ENCODE data around the gene ABCA3. TPM values are rescaled to one million over a fixed set of nuclear protein-coding genes. Genes with fewer than 3 reads are reported as not detected.
A peak's percentile ranks its signal among the peaks of the same experiment; 100 is the strongest.

The ABCA3 gene
- total and polyA plus RNA-seq, 2 of the 8 experiments (the other 6 are each of a cell fraction or from before 2014, with no cell fraction given) = 5.7 to 7.9 TPM

- FAIRE-seq = no peak
- POLR2A ChIA-PET (ENCODE audit: partially characterized antibody) = no interaction called here
- H4K91ac ChIP-seq (replicated peaks; ENCODE audit: insufficient read length, low read length) = no peak overlapping the region
These were observed 12.1 kb downstream of the ABCA3 start for GRCh38 chr16:2328428-2328827.

More at GRCh38 chr16:2328428-2328827, 12.1 kb downstream of the ABCA3 start:
- WGBS, 2 experiments (ENCODE audit: extremely low coverage in 1 of 2, insufficient coverage in 1 of 2, insufficient read length in 1 of 2, insufficient replicate concordance in 2 of 2, low coverage in 1 of 2, low lambda C conversion rate in 2 of 2, missing lambda C conversion rate in 1 of 2) = 91% methylated on average over 12 of the region's 12 CpGs; no CpG with 5 or more reads in 1 of the 2 experiments
- Histone ChIP-seq H3K36me3 (ENCODE audit: control insufficient read depth in 2 of 4, insufficient read depth in 4 of 4, low read length in 3 of 4) (no peaks in the 10 kb centered on the region), H3K79me1 (ENCODE audit: low read depth, low read length) (no peaks in the 10 kb centered on the region), H2BK20ac (ENCODE audit: low read length) (no peak overlapping the region), H3K79me2 (ENCODE audit: control insufficient read depth in 1 of 2, insufficient read depth in 2 of 2, low read length in 2 of 2) (no peaks in the 10 kb centered on the region), H3K4me1 (replicated peaks in 1 of 4; ENCODE audit: control insufficient read depth in 3 of 4, insufficient read depth in 4 of 4, low read length in 3 of 4) (no peaks in the 10 kb centered on the region), H3K27me3 (replicated peaks in 1 of 4; ENCODE audit: control insufficient read depth in 3 of 4, extremely low read depth in 1 of 4, insufficient read depth in 3 of 4, low read length in 3 of 4) (no peaks in the 10 kb centered on the region), H2AK5ac (ENCODE audit: low read depth, low read length) (no peak overlapping the region), H3K4me2 (ENCODE audit: insufficient read depth in 1 of 2, low read depth in 2 of 2, low read length in 2 of 2) (no peak overlapping the region), H2BK12ac (ENCODE audit: low read depth, low read length) (no peak overlapping the region), H4K20me1 (replicated peaks in 1 of 2; ENCODE audit: control insufficient read depth in 1 of 2, insufficient read depth in 2 of 2, low read length in 2 of 2) (no peaks in the 10 kb centered on the region), H3K23me2 (ENCODE audit: low read depth, low read length) (no peaks in the 10 kb centered on the region), H3K4me3 (ENCODE audit: extremely low read depth in 1 of 4, insufficient read depth in 2 of 4, low read depth in 3 of 4, low read length in 4 of 4) (no peak overlapping the region), H4K5ac (ENCODE audit: insufficient read length, low read depth, low read length) (no peak overlapping the region), H3K9me3 (ENCODE audit: insufficient read depth in 2 of 2, low read depth in 1 of 2, low read length in 1 of 2) (no peaks in the 10 kb centered on the region), H3K9ac (replicated peaks in 1 of 4; ENCODE audit: extremely low read depth in 1 of 4, low read depth in 3 of 4, low read length in 3 of 4) (no peak overlapping the region), H3K18ac (ENCODE audit: extremely low read depth, low read length) (no peak overlapping the region), H3K56ac (replicated peaks; ENCODE audit: insufficient read length, low read depth, low read length) (no peak overlapping the region), H2BK5ac (ENCODE audit: low read depth, low read length) (no peak overlapping the region), H2BK120ac (replicated peaks; ENCODE audit: low read depth, low read length) (no peak overlapping the region), H4K8ac (ENCODE audit: extremely low read depth, insufficient read depth, low read length) (peak overlapping the region; percentile 7; the same call in 1 of the 2 replicates), H2AFZ (ENCODE audit: low read length) (no peak overlapping the region), H3K27ac (ENCODE audit: low read depth, low read length) (no peak overlapping the region), H3K4ac (replicated peaks; ENCODE audit: insufficient read length, low read depth, low read length) (no peak overlapping the region), H2BK15ac (ENCODE audit: low read length) (no peak overlapping the region), H3K23ac (ENCODE audit: insufficient read length) (no peak overlapping the region), H3K14ac (ENCODE audit: insufficient read length) (no peak overlapping the region)
- DNase-seq (ENCODE audit: low read depth in 1 of 2, low spot score in 2 of 2) = no peak
- TF ChIP-seq FOSL1 (IDR thresholded peaks at IDR 0.05; ENCODE audit: insufficient read depth, low read depth, low read length) = no peak
- TF ChIP-seq TAF7 (optimal IDR thresholded peaks at IDR 0.05; ENCODE audit: borderline replicate concordance, low read depth, low read length) = no peak
- TF ChIP-seq RXRA (IDR thresholded peaks at IDR 0.05; ENCODE audit: insufficient read depth, low read depth, low read length) = no peak
- no peak for TF ChIP-seq NRF1 (IDR thresholded peaks at IDR 0.05; ENCODE audit: low read depth, low read length)
- TF ChIP-seq EZH2 (IDR thresholded peaks at IDR 0.05; ENCODE audit: low read depth, low read length, severe bottlenecking) = no peak
- no peak for TF ChIP-seq CBX5 (IDR thresholded peaks at IDR 0.05; ENCODE audit: low read depth, low read length)
- TF ChIP-seq HDAC6 (IDR thresholded peaks at IDR 0.05; ENCODE audit: low read depth, low read length) = no peak
- no peak for TF ChIP-seq JUN (IDR thresholded peaks at IDR 0.05; ENCODE audit: low read depth, low read length)
- TF ChIP-seq POLR2AphosphoS5 (IDR thresholded peaks at IDR 0.05; ENCODE audit: low read depth, low read length) = no peak
- TF ChIP-seq BACH1 (IDR thresholded peaks at IDR 0.05; ENCODE audit: low read length) = no peak
- TF ChIP-seq GTF2F1 (IDR thresholded peaks at IDR 0.05; ENCODE audit: borderline replicate concordance, low read depth, low read length) = no peak
- TF ChIP-seq CREB1 (IDR thresholded peaks at IDR 0.05) = no peak
- TF ChIP-seq SP1 (IDR thresholded peaks at IDR 0.05; ENCODE audit: low read depth, low read length) = no peak
- CTCF ChIA-PET (ENCODE audit: partially characterized antibody) = interaction anchor here (0.9 to 1.6 kb wide), 2 partner anchors 10 to 60 kb away, joined by 3 to 4 read pairs; no protein-coding TSS in a partner anchor

Data from H1 (cell line).